ENCODE results near the gene NPBWR2.

The NPBWR2 gene

DNA sequence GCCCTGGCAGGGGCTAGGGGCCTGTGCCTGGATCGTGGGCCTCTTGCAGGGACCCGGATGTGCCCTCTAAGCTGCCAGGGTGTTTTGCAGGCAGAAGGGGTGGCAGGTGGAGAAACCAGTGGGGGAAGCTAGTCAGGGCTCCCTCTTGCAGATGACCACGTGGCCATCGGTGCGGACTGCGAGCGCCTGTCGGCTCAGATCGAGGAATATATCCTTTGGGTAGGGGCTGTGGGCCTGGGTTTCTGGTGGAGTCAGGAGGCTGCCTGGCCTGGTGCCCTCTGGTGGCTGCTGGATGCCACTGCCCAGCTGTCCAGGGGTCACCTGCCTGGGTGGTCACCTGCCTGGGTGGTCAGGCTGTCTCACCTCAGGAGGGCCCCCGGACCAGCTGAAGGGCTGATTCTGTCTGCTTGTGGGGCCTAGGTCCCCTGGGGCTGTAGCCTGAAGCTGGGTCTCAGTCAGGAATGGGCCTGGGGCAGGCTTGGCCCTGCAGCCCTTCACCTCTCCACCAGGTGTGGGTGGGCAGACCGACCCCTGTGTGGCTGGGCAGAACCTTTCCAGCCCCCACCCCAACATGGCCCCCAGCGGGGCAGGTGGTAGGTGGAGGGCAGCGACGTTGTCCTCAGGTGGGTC, 37.6 kb downstream of the NPBWR2 start:
- H3K27ac Mint-ChIP-seq: no peak overlapping the region
- H3K4me1 Mint-ChIP-seq: peaks cover 49% of the 10 kb centered on the region
- no peak for ATAC-seq
- no peak for DNase-seq (ENCODE audit: low spot score in 2 of 2)
- peaks cover 78% of the 10 kb centered on the region for H3K36me3 Mint-ChIP-seq
- H3K9me3 Mint-ChIP-seq: no peaks in the 10 kb centered on the region
- no peak overlapping the region for H3K4me3 Mint-ChIP-seq

DNA sequence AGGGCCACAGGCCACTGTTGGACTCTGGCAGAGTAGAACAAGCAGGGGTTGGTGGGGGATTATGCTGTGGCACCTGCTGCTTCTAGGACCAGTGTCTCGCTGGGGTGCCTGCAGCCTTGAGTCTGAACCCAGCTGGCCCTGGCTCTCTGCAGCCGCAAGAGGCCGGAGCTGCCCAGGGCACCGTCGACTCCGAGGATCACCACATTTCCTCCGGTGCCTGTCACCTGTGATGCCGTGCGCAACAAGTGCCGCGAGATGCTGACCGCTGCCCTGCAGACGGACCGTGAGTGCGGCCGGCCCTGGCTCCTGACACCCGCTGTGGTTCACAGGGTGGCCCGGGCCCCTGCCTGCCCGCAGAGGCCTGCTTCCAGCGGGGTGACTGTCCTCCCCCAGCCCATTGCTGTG, 38.2 kb downstream of the NPBWR2 start:
- no peak for ATAC-seq
- H3K4me3 Mint-ChIP-seq: no peak overlapping the region
- H3K27ac Mint-ChIP-seq: peak overlapping the region; percentile 79
- H3K4me1 Mint-ChIP-seq: peaks cover 54% of the 10 kb centered on the region
- H3K9me3 Mint-ChIP-seq: no peaks in the 10 kb centered on the region
- no peak for DNase-seq (ENCODE audit: low spot score in 2 of 2)
- H3K36me3 Mint-ChIP-seq: peaks cover 78% of the 10 kb centered on the region

DNA sequence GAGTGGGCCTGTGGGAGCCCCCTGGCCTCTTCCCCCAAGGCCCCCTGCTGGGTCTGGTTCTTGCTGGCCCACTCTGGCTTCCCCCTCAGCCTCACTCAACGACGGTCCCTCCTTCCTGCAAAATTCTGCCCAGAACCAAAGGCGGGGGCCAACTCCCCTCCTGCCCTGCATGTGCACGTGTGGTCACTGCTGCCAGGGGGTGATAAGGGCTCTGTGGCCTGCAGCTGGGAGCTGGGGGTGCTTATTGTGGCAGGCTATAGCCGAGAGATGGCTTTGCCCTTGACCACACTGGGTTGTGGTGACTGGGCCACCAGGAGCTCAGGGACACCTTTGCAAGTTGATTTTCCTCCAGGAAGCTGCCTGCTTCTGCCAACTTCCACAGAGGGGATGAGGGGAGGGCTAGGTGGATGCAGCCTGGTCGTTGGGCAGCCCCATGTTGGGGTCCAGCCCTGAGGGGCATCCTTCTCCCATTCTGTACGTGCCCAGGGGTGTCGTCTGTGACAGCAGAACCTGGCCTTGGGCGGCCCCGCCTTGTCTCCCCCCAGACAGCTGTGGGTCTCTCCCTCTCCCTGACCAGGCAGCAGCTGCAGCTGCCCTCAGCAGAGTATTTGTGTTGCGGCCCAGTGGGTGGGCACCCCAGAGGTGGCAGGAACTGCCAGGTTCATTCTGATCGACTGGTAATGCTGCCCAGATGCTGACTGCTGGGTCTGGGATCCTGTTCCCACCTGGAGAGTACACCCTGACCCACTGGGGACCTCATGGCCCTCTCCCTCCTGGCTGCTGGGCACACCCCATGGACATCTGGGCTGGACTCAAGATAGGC, 38.8 kb downstream of the NPBWR2 start:
- H3K4me1 Mint-ChIP-seq: peaks cover 60% of the 10 kb centered on the region
- no peak overlapping the region for H3K4me3 Mint-ChIP-seq
- DNase-seq (ENCODE audit: low spot score in 2 of 2) (no peak), ATAC-seq (no peak)
- H3K27ac Mint-ChIP-seq: peak overlapping the region; percentile 79
- peaks cover 78% of the 10 kb centered on the region for H3K36me3 Mint-ChIP-seq
- no peaks in the 10 kb centered on the region for H3K9me3 Mint-ChIP-seq

DNA sequence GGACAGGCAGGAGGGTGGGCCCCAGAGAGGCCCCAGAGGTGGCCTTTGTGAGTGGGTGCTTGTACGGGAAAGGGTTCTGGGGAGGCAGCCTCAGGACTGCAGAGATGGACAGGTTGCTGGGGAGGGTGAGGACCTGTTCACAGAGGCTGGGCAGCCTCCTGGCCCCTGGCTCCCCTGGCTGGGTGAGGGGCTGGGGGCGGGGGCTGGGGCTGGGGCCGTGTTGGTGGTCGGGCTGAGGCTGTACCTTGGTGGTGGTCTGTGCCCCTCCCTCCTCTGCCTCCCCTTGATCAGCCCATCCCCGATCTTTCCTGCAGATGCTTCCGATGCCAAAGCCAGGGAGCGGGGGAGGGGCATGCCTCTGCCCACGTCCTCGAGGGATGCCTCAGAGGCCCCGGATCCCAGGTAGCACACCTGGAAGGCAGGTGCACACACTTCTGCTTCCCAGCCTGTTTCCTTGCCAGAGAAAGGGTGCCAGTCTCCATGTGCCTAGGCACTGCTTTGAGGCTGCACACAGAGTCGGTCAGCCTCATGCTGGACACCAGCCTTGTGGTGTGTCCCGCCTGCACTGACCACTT, 39.5 kb downstream of the NPBWR2 start:
- ATAC-seq: no peak
- Mint-ChIP-seq H3K9me3 (no peaks in the 10 kb centered on the region), H3K27ac (peak overlapping the region; percentile 79), H3K4me1 (peaks cover 61% of the 10 kb centered on the region), H3K36me3 (peaks cover 78% of the 10 kb centered on the region), H3K4me3 (no peak overlapping the region)
- DNase-seq (ENCODE audit: low spot score in 2 of 2): no peak

DNA sequence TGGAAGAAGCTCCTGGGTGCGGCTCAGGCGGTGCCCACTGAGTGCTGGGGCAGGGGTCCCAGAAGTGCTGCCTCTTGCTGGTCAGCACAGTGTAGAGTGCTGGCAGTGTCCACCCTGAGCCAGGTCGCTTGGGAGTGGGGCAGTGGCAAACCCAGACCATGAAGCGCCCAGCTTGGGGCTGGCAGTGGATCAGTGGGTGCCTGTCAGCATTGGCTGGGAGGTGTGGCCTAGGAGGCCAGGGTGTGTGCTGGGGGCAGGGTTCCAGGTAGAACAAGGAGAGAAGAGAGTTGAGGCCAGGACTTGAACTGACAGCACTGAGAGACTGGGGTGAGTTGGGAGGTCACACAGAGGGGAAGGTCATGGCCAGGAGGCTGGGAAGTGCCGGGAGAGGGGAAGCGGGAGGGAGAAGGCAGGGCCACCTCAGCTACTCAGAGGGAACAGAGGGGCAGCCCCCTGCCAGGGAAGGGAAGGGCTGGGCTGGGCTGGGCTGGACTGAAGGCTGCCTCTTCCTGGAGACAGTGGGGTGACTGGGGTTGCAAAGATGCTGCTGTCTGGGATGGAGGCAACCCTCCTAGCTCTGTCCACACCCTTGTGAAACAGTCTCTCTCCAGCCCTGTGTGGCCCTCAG, 40.2 kb downstream of the NPBWR2 start:
- ATAC-seq: no peak
- peaks cover 61% of the 10 kb centered on the region for H3K4me1 Mint-ChIP-seq
- no peak for DNase-seq (ENCODE audit: low spot score in 2 of 2)
- H3K36me3 Mint-ChIP-seq: peaks cover 71% of the 10 kb centered on the region
- H3K4me3 Mint-ChIP-seq: no peak overlapping the region
- H3K27ac Mint-ChIP-seq: peak overlapping the region; percentile 79
- no peaks in the 10 kb centered on the region for H3K9me3 Mint-ChIP-seq

DNA sequence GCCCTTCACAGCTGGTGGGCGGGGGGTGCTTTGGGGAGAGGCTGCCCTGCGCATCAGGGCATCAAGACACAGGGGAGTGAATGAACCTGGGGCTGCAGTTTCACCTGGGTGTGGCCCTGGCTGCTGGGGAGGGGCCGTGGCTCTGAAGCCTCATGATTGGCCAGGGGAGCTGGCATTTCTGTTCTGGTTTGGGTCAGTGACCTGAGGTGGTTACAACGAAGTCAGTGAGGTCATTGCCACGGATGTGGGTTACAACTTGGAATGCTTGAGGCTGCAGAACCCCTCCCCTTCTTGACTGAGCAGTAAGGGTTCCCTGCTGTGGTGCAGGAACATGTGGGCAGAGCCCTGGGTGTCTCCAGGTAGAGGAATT, 41.4 kb downstream of the NPBWR2 start:
- ATAC-seq (peak; percentile 80), DNase-seq (ENCODE audit: low spot score in 2 of 2) (peak; percentile 45 to 86)
- peaks cover 64% of the 10 kb centered on the region for H3K36me3 Mint-ChIP-seq
- H3K4me1 Mint-ChIP-seq: peaks cover 58% of the 10 kb centered on the region
- no peaks in the 10 kb centered on the region for H3K9me3 Mint-ChIP-seq
- peak overlapping the region; percentile 82 for H3K4me3 Mint-ChIP-seq
- peak overlapping the region; percentile 91 for H3K27ac Mint-ChIP-seq

DNA sequence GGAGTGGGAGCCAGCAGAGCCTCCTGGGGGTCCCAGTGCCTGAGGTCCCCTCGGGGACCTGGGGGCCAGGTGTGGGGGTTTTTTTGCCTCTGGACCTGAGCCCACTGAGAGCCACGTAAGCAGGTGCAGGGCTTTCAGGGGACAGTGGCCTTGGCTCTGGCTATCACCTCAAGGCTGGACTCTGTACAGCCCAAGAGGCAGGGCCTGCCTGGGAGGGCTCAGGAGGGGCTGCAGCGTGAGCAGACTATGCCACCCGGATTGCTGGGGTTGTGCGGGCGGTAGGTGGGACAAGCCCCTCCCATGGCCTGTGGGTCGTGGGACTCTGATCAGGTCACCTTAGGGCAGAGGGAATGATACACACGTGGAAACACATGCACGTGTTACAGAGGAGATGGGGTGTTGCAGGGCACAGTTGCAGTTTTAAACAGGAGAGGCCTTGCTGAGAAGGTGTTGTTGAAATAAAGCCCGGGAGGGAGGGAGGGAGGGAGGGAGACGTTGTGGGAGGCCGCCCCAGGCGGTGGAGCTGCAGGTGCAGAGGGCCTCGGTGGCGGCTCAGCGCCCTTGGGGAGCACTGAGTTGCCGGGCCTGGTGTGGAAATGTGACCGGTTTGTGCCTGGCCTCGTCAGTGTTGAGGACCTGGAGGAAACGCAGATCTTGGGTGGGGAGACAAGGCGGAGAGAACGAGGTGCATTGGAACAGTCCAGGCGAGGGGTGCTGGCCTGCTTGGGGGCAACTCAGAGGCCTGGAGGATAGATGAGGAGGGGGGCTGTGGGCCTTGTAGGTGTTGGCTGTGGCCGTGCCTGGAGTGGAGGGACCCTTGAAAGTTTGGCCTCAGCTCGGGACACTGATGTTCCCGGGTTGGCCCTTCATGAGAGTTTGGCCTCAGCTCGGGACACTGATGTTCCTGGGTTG, 42.0 kb downstream of the NPBWR2 start:
- H3K36me3 Mint-ChIP-seq: peaks cover 58% of the 10 kb centered on the region
- H3K27ac Mint-ChIP-seq: peak overlapping the region; percentile 92
- ATAC-seq (no peak), DNase-seq (ENCODE audit: low spot score in 2 of 2) (no peak)
- no peaks in the 10 kb centered on the region for H3K9me3 Mint-ChIP-seq
- peak overlapping the region; percentile 82 for H3K4me3 Mint-ChIP-seq
- H3K4me1 Mint-ChIP-seq: peaks cover 58% of the 10 kb centered on the region

DNA sequence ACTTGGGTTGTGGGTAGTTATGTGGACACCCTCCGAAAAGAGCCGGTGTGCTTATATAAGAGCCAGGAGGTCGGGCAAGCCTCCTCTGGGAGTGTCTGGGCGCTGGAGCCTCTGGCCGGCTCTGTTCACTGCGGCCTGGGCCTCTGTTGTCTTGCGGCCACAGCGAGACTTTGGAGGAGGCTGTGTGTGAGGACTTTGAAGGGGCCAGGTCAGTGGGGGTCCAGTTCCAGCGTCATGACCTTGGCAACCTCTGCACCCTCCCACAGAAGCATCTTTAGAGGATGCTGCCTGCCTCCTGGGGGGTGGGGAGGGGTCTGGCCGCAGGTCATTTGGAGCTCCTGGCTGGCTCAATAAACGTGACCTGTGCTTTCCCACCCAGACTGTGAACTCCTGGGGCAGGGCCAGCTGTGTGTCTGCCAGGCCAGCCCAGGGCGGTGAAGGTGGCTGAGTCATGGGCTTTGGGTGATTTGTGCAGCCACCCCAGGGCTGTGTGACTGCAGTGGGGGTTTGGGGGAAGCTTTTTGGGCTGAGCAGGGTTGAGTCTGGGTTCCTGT, 43.1 kb downstream of the NPBWR2 start:
- Mint-ChIP-seq H3K4me3 (peak overlapping the region; percentile 82), H3K4me1 (peaks cover 62% of the 10 kb centered on the region), H3K36me3 (peaks cover 57% of the 10 kb centered on the region), H3K27ac (peak overlapping the region; percentile 92), H3K9me3 (no peaks in the 10 kb centered on the region)
- DNase-seq (ENCODE audit: low spot score in 2 of 2) (no peak), ATAC-seq (no peak)

DNA sequence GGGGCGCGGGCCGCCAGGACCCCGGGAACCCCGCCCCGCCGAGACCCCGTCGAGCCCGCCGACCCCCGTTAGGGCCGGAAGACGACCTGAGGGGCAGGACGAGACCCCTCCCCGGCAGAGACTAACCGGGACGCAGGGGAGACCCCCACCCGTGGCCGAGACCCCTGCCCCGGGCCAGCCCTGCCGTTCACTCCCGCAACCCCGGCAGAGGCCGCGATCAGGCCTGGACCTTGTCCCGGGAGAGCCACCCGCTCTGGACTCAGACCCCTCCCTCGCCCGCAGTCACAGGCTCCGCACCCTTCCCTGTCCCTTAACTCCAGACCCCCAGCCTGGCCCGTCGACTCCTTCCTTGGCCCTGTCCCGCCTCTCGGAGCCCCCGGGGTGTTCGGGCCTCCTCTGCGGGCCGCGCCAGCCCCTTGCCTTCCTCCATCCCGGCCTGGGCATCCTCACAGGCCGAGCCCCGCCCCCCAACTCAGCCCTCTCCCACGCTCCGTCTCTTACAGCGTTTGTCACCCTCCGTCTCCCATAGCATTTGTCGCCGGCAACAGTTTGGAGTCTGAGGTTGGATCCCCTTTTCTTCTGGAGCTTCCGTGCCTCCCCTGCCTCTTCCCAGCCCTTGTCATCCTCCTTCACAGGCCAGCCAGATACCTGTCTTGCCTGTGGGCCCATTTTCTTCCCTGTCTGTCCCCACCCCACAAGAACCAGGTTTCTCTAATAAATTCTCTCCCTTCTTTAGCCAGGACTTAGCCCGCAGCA, 43.8 kb downstream of the NPBWR2 start:
- Mint-ChIP-seq H3K4me1 (peaks cover 65% of the 10 kb centered on the region), H3K36me3 (peaks cover 58% of the 10 kb centered on the region), H3K4me3 (peak overlapping the region; percentile 82), H3K9me3 (no peaks in the 10 kb centered on the region), H3K27ac (peak overlapping the region; percentile 92)
- ATAC-seq: peak; percentile 2
- DNase-seq (ENCODE audit: low spot score in 2 of 2): no peak

DNA sequence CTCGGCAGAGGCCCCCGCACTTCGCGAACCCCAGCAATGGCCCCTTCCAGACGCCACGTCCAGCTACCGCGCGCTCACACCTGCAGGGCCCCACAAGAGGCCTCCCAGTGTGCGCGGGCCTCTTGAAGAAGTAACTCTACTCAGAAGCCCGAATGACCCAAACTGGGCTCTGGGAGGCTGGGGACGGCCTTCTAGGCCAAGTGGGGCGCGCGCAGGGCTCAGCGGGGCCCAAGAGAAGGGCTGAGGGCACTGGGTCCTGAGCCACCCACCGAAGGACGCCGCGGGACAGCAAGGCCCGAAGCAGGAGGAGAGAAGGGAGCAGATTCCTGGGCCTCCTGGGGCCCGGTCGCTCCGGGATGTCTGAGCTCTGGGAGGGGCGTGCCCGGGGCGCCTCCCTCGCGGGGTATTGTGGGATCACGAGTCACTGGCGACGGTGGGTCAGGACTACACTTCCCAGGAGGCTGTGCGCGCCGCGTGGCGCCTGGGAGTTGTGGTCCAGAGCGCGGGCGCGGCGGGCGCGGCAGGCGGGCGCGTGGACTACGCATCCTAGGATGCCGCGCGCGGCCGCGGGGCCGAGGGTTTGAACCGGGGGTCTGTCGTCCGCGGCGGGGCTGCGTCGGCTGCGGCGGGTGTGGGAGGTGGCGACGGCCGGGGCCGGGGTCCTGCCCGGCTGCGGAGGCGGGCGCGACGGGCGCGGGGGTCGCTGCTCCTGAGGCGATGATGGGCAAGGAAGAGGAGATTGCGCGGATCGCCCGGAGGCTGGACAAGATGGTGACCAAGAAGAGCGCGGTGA, 44.6 kb downstream of the NPBWR2 start, which contains the start of gene TCEA2:
Gene TCEA2 (plus strand): TSS at position 603 of the 793 bp plus-strand sequence. CDS start 115 bp downstream, at position 718.
- peak within 1 kb of the TSS; percentile 92 for H3K27ac Mint-ChIP-seq
- H3K4me3 Mint-ChIP-seq: peak within 1 kb of the TSS; percentile 82
- peaks cover 65% of the 10 kb centered on the region for H3K4me1 Mint-ChIP-seq
- no peaks in the 10 kb centered on the region for H3K9me3 Mint-ChIP-seq
- DNase-seq (ENCODE audit: low spot score in 2 of 2) (peak; percentile 85 to 95), ATAC-seq (peak; percentile 87)
- peaks cover 57% of the 10 kb centered on the region for H3K36me3 Mint-ChIP-seq

DNA sequence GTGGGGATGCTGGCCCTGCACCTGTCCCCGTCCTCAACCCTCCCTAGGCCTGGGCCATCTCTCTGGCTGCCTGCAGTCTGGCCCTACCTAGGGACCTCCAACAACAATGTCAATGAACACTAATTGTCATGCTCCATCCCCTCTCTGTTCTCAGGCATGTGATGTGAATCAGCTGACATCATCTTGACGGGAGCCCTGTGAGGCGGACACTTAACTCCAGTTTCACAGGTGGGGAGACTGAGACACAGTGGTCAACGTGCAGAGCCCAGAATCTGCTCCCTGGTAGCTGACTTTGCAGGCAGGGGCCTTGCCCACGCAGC, 45.1 kb downstream of the NPBWR2 start:
- H3K36me3 Mint-ChIP-seq: peaks cover 51% of the 10 kb centered on the region
- H3K4me3 Mint-ChIP-seq: peak overlapping the region; percentile 82
- H3K27ac Mint-ChIP-seq: peak overlapping the region; percentile 92
- ATAC-seq (no peak), DNase-seq (ENCODE audit: low spot score in 2 of 2) (no peak)
- H3K9me3 Mint-ChIP-seq: no peaks in the 10 kb centered on the region
- H3K4me1 Mint-ChIP-seq: peaks cover 64% of the 10 kb centered on the region

DNA sequence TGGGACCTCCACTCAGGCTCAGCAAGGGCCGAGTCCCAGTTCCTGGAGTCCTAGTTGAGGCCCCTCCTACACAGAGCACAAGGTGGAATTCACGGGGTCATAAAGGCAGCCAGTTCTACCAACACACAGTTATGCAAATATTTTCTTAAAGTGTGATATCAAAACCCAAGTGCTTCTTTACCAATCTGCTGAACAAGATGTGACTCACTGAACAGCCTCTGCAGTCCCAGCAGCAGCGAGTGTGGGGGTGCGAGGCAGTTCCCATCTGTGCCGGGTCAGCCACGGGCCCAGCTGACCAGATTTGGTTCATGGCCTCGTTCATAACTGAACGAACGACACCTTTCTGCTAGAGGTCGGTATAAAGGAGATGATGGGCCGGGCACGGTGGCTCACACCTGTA, 48.8 kb downstream of the NPBWR2 start:
- no peak for DNase-seq (ENCODE audit: low spot score in 2 of 2)
- ATAC-seq: no peak
- peak overlapping the region; percentile 78 for H3K4me3 Mint-ChIP-seq

More for the DNA sequence above, 48.8 kb downstream of the NPBWR2 start:
- no peak overlapping the region for H3K27ac Mint-ChIP-seq
- no peaks in the 10 kb centered on the region for H3K9me3 Mint-ChIP-seq
- H3K4me1 Mint-ChIP-seq: peaks cover 43% of the 10 kb centered on the region
- H3K36me3 Mint-ChIP-seq: peaks cover 19% of the 10 kb centered on the region

All from stimulated activated effector memory CD8-positive, alpha-beta T cell treated with anti-CD3 and anti-CD28 coated beads, Interleukin-12 subunit alpha, Interleukin-12 subunit beta, amount 100 ng/mL, for 72 hours (primary cell).